Common myeloid progenitor, CD34-positive (primary cell): ENCODE measurements around the gene GPR37L1.

Source experiments
- CTCF ChIA-PET: fragments of 350-600 bp; sonication (Branson Sonifier 250); formaldehyde crosslinking; loops from one replicate; lab custom pipeline; 2021; ENCODE audit warnings: antibody characterized with exemption; lab: Charles Lee
- POLR2A ChIA-PET: fragments of 350-600 bp; sonication (Branson Sonifier 250); formaldehyde crosslinking; loops from one replicate; lab custom pipeline; 2021; ENCODE audit warnings: antibody characterized with exemption; lab: Charles Lee
- DNase-seq, 3 donors: peaks; one replicate each; pipeline versions ENCODE4 v3.0.0 to v3.0.0-alpha.2; 2013
- H3K27ac ChIP-seq, 2 experiments: 1 replicate in 1 of 2; 2 replicates in 1 of 2; pipeline ENCODE4 v1.7.0; 2013; ENCODE audit warnings: inconsistent platforms in 2 of 2, low read length in 2 of 2, mild to moderate bottlenecking in 2 of 2, low read depth in 1 of 2, moderate library complexity in 1 of 2; ENCODE audit not compliant: severe bottlenecking in 2 of 2, insufficient read depth in 1 of 2, poor library complexity in 1 of 2
- H3K27me3 ChIP-seq, 5 experiments: replicated peaks in 2 of 5; 1 replicate in 3 of 5; 2 replicates in 2 of 5; pipeline versions ENCODE4 v1.6.1 to v1.7.0; 2013; ENCODE audit warnings: low read length in 4 of 5, mild to moderate bottlenecking in 2 of 5, moderate library complexity in 2 of 5, inconsistent platforms in 1 of 5; ENCODE audit not compliant: insufficient read depth in 5 of 5, control insufficient read depth in 4 of 5
- H3K36me3 ChIP-seq, 4 experiments: 1 replicate in 2 of 4; 2 replicates in 2 of 4; pipeline versions ENCODE4 v1.6.1 to v1.7.0; 2013; ENCODE audit warnings: low read length in 3 of 4, control low read depth in 1 of 4, mild to moderate bottlenecking in 1 of 4; ENCODE audit not compliant: control insufficient read depth in 4 of 4, insufficient read depth in 4 of 4
- H3K4me1 ChIP-seq, 4 experiments: 1 replicate in 3 of 4; 2 replicates in 1 of 4; pipeline versions ENCODE4 v1.6.1 to v1.7.1; 2013; ENCODE audit warnings: low read length in 3 of 4, mild to moderate bottlenecking in 3 of 4, control low read depth in 1 of 4, inconsistent platforms in 1 of 4, moderate library complexity in 1 of 4; ENCODE audit not compliant: control insufficient read depth in 4 of 4, insufficient read depth in 4 of 4; ENCODE audit errors: control extremely low read depth in 1 of 4
- H3K4me3 ChIP-seq, 7 experiments: 1 replicate in 4 of 7; 2 replicates in 3 of 7; pipeline versions ENCODE4 v1.5.1 to v1.7.0; 2013; ENCODE audit warnings: mild to moderate bottlenecking in 7 of 7, low read length in 6 of 7, moderate library complexity in 6 of 7, inconsistent platforms in 2 of 7, low read depth in 2 of 7, control low read depth in 1 of 7; ENCODE audit not compliant: insufficient read depth in 4 of 7, control insufficient read depth in 1 of 7; ENCODE audit errors: extremely low read depth in 1 of 7
- H3K9me3 ChIP-seq, 5 experiments: 1 replicate in 4 of 5; 2 replicates in 1 of 5; pipeline versions ENCODE4 v1.6.1 to v1.7.1; 2013; ENCODE audit warnings: low read length in 4 of 5, mild to moderate bottlenecking in 2 of 5, inconsistent platforms in 1 of 5, low read depth in 1 of 5, moderate library complexity in 1 of 5; ENCODE audit not compliant: control insufficient read depth in 4 of 5, insufficient read depth in 2 of 5; ENCODE audit errors: control extremely low read depth in 1 of 5
- WGBS: methylation state at CpG from one replicate; pipeline ENCODE4 v1.1.5; 2013; ENCODE audit not compliant: insufficient coverage; 5-methylcytosine and 5-hydroxymethylcytosine counted together

GPR37L1 gene

GRCh38 chr1:202129453-202130296, 7.0 kb downstream of the GPR37L1 start:
- 90% methylated on average over 6 of the region's 8 CpGs for WGBS
- Histone ChIP-seq H3K9me3 (no peaks in the 10 kb centered on the region), H3K27me3 (no peaks in the 10 kb centered on the region), H3K36me3 (peaks cover 5 to 27% (median 21%) of the 10 kb centered on the region in 4 experiments), H3K4me1 (peaks cover 0 to 12% (median 7%) of the 10 kb centered on the region in 4 experiments), H3K27ac (no peak overlapping the region), H3K4me3 (no peak overlapping the region)
- peak in 1 of 3 donors; percentile 10 for DNase-seq
- ChIA-PET POLR2A (no interaction called here), CTCF (interaction anchor here (0.6 to 1.6 kb wide), 6 partner anchors 8 to 130 kb away, joined by 3 to 4 read pairs (median 3); no protein-coding TSS in a partner anchor)

GRCh38 chr1:202130297-202130721, 7.6 kb downstream of the GPR37L1 start:
- Histone ChIP-seq H3K4me3 (no peak overlapping the region), H3K27ac (no peak overlapping the region), H3K36me3 (peaks cover 5 to 33% (median 23%) of the 10 kb centered on the region in 4 experiments), H3K9me3 (no peaks in the 10 kb centered on the region), H3K4me1 (peaks cover 0 to 12% (median 7%) of the 10 kb centered on the region in 4 experiments), H3K27me3 (no peaks in the 10 kb centered on the region)
- CTCF ChIA-PET, result interaction anchor here (0.8 to 1.6 kb wide), 5 partner anchors 9 to 131 kb away, joined by 3 to 4 read pairs (median 3); no protein-coding TSS in a partner anchor
- POLR2A ChIA-PET, result no interaction called here
- WGBS, result 80% methylated on average over 1 of the region's 11 CpGs
- DNase-seq, result peak in 2 of 3 donors; percentile 44 to 66

- WGBS, result 80% methylated on average over 7 of the region's 9 CpGs
- no peaks in the 10 kb centered on the region for H3K9me3 ChIP-seq
- H3K36me3 ChIP-seq, result peaks cover 5 to 40% (median 29%) of the 10 kb centered on the region in 4 experiments
- H3K4me3 ChIP-seq, result no peak overlapping the region
- H3K27ac ChIP-seq, result no peak overlapping the region
- ChIA-PET POLR2A (no interaction called here), CTCF (interaction anchor here (0.8 to 1.6 kb wide), 6 partner anchors 11 to 132 kb away, joined by 3 to 4 read pairs (median 4); no protein-coding TSS in a partner anchor)
- H3K4me1 ChIP-seq, result peaks cover 0 to 12% (median 7%) of the 10 kb centered on the region in 4 experiments
- DNase-seq, result no peak
- no peaks in the 10 kb centered on the region for H3K27me3 ChIP-seq
Measured at GRCh38 chr1:202130816-202131522, 8.3 kb downstream of the GPR37L1 start.

- Histone ChIP-seq H3K4me3 (no peak overlapping the region), H3K4me1 (peaks cover 0 to 4% (median under 1%) of the 10 kb centered on the region in 4 experiments), H3K9me3 (no peaks in the 10 kb centered on the region), H3K27ac (no peak overlapping the region), H3K36me3 (peaks cover 5 to 44% (median 32%) of the 10 kb centered on the region in 4 experiments), H3K27me3 (no peaks in the 10 kb centered on the region)
- DNase-seq, result no peak
- WGBS, result 94% methylated on average over 12 of the region's 12 CpGs
- ChIA-PET POLR2A (no interaction called here), CTCF (interaction anchor here (0.6 to 3.9 kb wide), 6 partner anchors 10 to 131 kb away, joined by 3 to 31 read pairs (median 4); partner anchors contain the start of gene ARL8A)
Measured at GRCh38 chr1:202131956-202132821, 9.5 kb downstream of the GPR37L1 start.

GRCh38 chr1:202133001-202133400, 10.3 kb downstream of the GPR37L1 start:
- peaks cover 0 to 4% (median under 1%) of the 10 kb centered on the region in 4 experiments for H3K4me1 ChIP-seq
- ChIA-PET CTCF (interaction anchor here (0.7 to 3.9 kb wide), 6 partner anchors 11 to 217 kb away, joined by 3 to 31 read pairs (median 4); partner anchors contain the start of gene ARL8A), POLR2A (no interaction called here)
- WGBS, result 92% methylated on average over 2 of the region's 14 CpGs
- no peaks in the 10 kb centered on the region for H3K9me3 ChIP-seq
- no peak overlapping the region for H3K4me3 ChIP-seq
- H3K36me3 ChIP-seq, result peaks cover 7 to 50% (median 38%) of the 10 kb centered on the region in 4 experiments
- no peak for DNase-seq
- no peaks in the 10 kb centered on the region for H3K27me3 ChIP-seq
- H3K27ac ChIP-seq, result no peak overlapping the region

GRCh38 chr1:202133496-202133895, 10.8 kb downstream of the GPR37L1 start:
- Histone ChIP-seq H3K27me3 (no peaks in the 10 kb centered on the region), H3K27ac (no peak overlapping the region), H3K4me3 (no peak overlapping the region), H3K9me3 (no peaks in the 10 kb centered on the region), H3K36me3 (peaks cover 7 to 54% (median 43%) of the 10 kb centered on the region in 4 experiments), H3K4me1 (peaks cover 0 to 4% (median under 1%) of the 10 kb centered on the region in 4 experiments)
- no peak for DNase-seq
- CTCF ChIA-PET, result interaction anchor here (0.7 to 3.9 kb wide), 6 partner anchors 10 to 216 kb away, joined by 3 to 31 read pairs (median 4); partner anchors contain the start of gene ARL8A
- POLR2A ChIA-PET, result no interaction called here
- WGBS, result 91% methylated on average over 6 of the region's 8 CpGs
